GOT3 (cell line): ENCODE results near the gene OAF.
"Not testable (repeated sequence)": the region's sequence is repeated elsewhere in the genome, so short reads cannot be mapped to it uniquely, and the experiment has no call there.

ENCODE experiments used
- DNase-seq: peaks from one replicate; lab custom pipeline; 2025; ENCODE audit warnings: mixed read lengths; lab: John Stamatoyannopoulos, UW

Gene OAF

GRCh38 chr11:120273432-120273831 lies 62.6 kb downstream of the OAF start:
- no peak for DNase-seq

DNA sequence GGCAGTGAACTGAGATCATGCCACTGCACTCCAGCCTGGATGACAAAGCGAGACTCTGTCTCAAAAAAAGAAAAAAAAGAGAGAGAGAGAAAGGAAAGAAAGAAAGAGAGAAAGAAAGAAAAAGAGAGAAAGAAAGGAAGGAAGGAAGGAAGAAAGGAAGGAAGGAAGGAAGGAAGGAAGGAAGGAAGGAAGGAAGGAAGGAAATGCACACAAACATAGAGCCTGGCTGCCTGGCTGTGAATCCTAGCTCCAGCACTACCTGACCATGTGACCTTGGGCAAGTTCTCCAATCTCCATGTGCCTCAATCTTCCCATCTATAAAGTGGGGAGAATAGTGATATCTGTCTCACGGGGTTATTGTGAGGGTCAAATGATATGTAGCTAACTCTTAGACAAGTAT lies 63.1 kb downstream of the OAF start:
- DNase-seq, result not testable (repeated sequence)

DNA sequence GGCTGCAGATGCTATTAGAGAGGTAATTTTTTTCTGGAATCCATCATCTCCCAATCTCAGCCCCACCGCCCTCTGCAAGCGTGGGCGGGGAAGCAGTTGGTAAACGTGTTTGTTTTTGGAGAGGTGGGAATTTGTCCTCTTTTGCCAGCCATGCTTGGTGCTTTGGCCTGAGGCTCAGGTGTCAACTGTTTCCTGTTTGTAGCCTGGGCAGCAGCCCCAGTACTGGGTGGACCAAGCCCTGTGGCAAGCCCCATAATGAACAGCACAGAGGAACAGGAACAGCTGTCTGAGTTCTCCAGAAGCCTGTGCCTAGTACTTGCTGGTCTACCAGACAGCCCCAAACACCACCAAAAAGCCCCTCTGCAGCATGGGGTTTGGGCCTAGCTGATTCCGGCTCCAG lies 68.7 kb downstream of the OAF start:
- DNase-seq, result no peak
